GM12891 (cell line): ENCODE data around the gene TRAPPC11.

Experiments used
- DNase-seq: peaks from one replicate; pipeline ENCODE4 v3.0.0; 2011; ENCODE audit warnings: low spot score; ENCODE audit not compliant: insufficient read length
- FAIRE-seq: peaks from 2 replicates; lab custom pipeline; 2011; peaks lifted over from hg19 to GRCh38; lab: Jason Lieb, UNC
- PAX5 ChIP-seq: IDR thresholded peaks from 2 replicates; pipeline ENCODE4 v1.6.1; 2011; ENCODE audit warnings: low read length, moderate library complexity, mild to moderate bottlenecking; ENCODE audit not compliant: insufficient read depth, severe bottlenecking
- POLR2A ChIP-seq: IDR thresholded peaks from 2 replicates; pipeline ENCODE4 v1.6.1; 2011; ENCODE audit warnings: low read depth, low read length, control low read depth
- POLR2AphosphoS5 ChIP-seq: IDR thresholded peaks from 2 replicates; pipeline ENCODE4 v1.6.1; 2011; ENCODE audit warnings: low read depth, low read length, control low read depth
- POU2F2 ChIP-seq: IDR thresholded peaks from 2 replicates; pipeline ENCODE4 v1.6.1; 2011; ENCODE audit warnings: low read depth, mild to moderate bottlenecking, control low read depth, low read length, moderate library complexity
- SPI1 ChIP-seq: IDR thresholded peaks from 2 replicates; pipeline ENCODE4 v1.6.1; 2011; ENCODE audit warnings: low read depth, low read length, control low read depth
- TAF1 ChIP-seq: IDR thresholded peaks from 2 replicates; pipeline ENCODE4 v1.6.1; 2011; ENCODE audit warnings: low read depth, low read length, control low read depth

TRAPPC11 gene

GRCh38 chr4:183751106-183751505 lies 92.0 kb downstream of the TRAPPC11 start:
- no peak for FAIRE-seq
- no peak for DNase-seq
- no peak for TF ChIP-seq PAX5
- no peak for TF ChIP-seq POU2F2
- TF ChIP-seq POLR2A = no peak
- no peak for TF ChIP-seq POLR2AphosphoS5
- no peak for TF ChIP-seq TAF1
- TF ChIP-seq SPI1 = no peak

GRCh38 chr4:183755596-183755995 lies 96.5 kb downstream of the TRAPPC11 start:
- FAIRE-seq = no peak

GRCh38 chr4:183757060-183757459 lies 98.0 kb downstream of the TRAPPC11 start:
- no peak for TF ChIP-seq TAF1
- FAIRE-seq (no peak), DNase-seq (no peak)

More at GRCh38 chr4:183755596-183755995, 96.5 kb downstream of the TRAPPC11 start:
- DNase-seq = no peak
- no peak for TF ChIP-seq POU2F2
- no peak for TF ChIP-seq SPI1
- TF ChIP-seq POLR2AphosphoS5 = no peak
- no peak for TF ChIP-seq POLR2A
- no peak for TF ChIP-seq TAF1
- TF ChIP-seq PAX5 = no peak

GRCh38 chr4:183758061-183758757 lies 99.1 kb downstream of the TRAPPC11 start:
- FAIRE-seq (no peak), DNase-seq (no peak)
- TF ChIP-seq PAX5 (no peak), POLR2A (no peak), POLR2AphosphoS5 (no peak)

- TF ChIP-seq TAF1 = no peak
- DNase-seq = no peak
- no peak for FAIRE-seq
Observed at GRCh38 chr4:183758758-183759447, 99.8 kb downstream of the TRAPPC11 start.

- no peak for FAIRE-seq
- DNase-seq = no peak
- TF ChIP-seq POU2F2 (no peak), PAX5 (no peak), TAF1 (no peak)
Observed at GRCh38 chr4:183760326-183760725, 101.2 kb downstream of the TRAPPC11 start.
